ENCODE data around the gene KMT5C.

DNA sequence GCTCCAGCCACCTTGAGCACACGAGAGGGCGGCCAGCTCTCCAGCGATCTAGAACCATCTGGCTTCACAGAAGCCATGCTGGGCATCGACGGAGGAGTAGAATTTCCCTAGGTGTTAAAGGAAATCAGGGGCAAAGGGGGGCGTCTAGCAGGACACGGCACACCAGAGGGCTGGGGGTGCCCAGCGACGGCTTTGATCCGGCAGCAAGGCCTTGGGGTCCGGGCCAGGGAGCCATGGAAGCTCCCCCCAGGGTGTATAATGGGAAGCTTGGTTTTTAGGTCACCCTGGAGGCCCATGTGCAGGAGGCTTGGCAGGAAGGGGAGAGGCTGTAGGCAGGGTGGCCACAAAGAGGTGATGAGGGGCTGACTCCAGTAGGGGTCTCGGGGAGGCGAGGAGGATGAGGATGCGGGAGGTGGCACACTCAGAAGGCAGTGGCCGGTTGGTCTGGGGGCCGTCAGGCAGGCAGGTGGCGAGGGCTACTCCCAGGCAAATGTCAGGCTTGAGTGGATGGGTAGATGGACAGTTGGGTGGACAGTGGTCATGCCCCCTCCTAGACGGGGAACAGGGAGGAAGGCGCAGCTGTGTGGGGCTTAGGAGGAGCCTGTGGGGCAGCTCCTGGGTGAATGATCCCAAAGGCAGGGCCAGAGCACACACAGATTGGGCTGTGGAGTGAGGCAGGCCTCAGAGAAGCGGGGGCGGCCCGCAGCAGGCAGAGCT is 5.6 kb downstream of the KMT5C start:
- TF ChIP-seq, protein P1, sequence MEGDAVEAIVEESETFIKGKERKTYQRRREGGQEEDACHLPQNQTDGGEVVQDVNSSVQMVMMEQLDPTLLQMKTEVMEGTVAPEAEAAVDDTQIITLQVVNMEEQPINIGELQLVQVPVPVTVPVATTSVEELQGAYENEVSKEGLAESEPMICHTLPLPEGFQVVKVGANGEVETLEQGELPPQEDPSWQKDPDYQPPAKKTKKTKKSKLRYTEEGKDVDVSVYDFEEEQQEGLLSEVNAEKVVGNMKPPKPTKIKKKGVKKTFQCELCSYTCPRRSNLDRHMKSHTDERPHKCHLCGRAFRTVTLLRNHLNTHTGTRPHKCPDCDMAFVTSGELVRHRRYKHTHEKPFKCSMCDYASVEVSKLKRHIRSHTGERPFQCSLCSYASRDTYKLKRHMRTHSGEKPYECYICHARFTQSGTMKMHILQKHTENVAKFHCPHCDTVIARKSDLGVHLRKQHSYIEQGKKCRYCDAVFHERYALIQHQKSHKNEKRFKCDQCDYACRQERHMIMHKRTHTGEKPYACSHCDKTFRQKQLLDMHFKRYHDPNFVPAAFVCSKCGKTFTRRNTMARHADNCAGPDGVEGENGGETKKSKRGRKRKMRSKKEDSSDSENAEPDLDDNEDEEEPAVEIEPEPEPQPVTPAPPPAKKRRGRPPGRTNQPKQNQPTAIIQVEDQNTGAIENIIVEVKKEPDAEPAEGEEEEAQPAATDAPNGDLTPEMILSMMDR (IDR thresholded peaks at IDR 0.05), result no peak
- TF ChIP-seq NR2C2 (CRISPR knock-in tag; IDR thresholded peaks at IDR 0.05) (no peak), TEAD1 (CRISPR knock-in tag; IDR thresholded peaks at IDR 0.05) (no peak), ZNF219 (CRISPR knock-in tag; IDR thresholded peaks at IDR 0.05; ENCODE audit: borderline replicate concordance) (no peak)
- TF ChIP-seq, protein P2, sequence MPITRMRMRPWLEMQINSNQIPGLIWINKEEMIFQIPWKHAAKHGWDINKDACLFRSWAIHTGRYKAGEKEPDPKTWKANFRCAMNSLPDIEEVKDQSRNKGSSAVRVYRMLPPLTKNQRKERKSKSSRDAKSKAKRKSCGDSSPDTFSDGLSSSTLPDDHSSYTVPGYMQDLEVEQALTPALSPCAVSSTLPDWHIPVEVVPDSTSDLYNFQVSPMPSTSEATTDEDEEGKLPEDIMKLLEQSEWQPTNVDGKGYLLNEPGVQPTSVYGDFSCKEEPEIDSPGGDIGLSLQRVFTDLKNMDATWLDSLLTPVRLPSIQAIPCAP (CRISPR knock-in tag; IDR thresholded peaks at IDR 0.05), result no peak
